Lung (tissue), 12 donors: ENCODE data around the gene ZBTB45. TPM values are rescaled to one million over a fixed set of nuclear protein-coding genes. Genes with fewer than 3 reads are reported as not detected.
"Not testable (repeated sequence)": the region's sequence is repeated elsewhere in the genome, so short reads cannot be mapped to it uniquely, and the experiment has no call there.

ENCODE experiments used
- ATAC-seq: fragments of 200-7000 bp; cut with Tn5 transposase; one replicate; pipeline ENCODE4 v1.9.1; 2020; ENCODE audit warnings: moderate number of reproducible peaks; ENCODE audit not compliant: insufficient read depth, low FRiP score
- DNase-seq, 3 donors: peaks; one replicate each; pipeline ENCODE4 v3.0.0-alpha.2; 2013 to 2017
- H3K27ac ChIP-seq, 2 donors: one replicate each; pipeline ENCODE4 v1.5.1; 2013; ENCODE audit warnings: mild to moderate bottlenecking in 2 of 2, moderate library complexity in 2 of 2, control low read depth in 1 of 2, inconsistent platforms in 1 of 2, low read depth in 1 of 2, low read length in 1 of 2
- H3K27me3 ChIP-seq, 3 donors: one replicate each; pipeline ENCODE4 v1.5.1; 2013; ENCODE audit warnings: low read length in 2 of 3; ENCODE audit not compliant: control insufficient read depth in 3 of 3, insufficient read depth in 3 of 3
- H3K36me3 ChIP-seq, 4 donors: one replicate each; pipeline ENCODE4 v1.5.1; 2013; ENCODE audit warnings: low read length in 4 of 4, mild to moderate bottlenecking in 1 of 4, moderate library complexity in 1 of 4; ENCODE audit not compliant: control insufficient read depth in 4 of 4, insufficient read depth in 4 of 4
- H3K4me1 ChIP-seq, 5 donors: one replicate each; pipeline ENCODE4 v1.5.1; 2013; ENCODE audit warnings: low read length in 5 of 5, mild to moderate bottlenecking in 2 of 5, moderate library complexity in 1 of 5; ENCODE audit not compliant: control insufficient read depth in 5 of 5, insufficient read depth in 5 of 5
- H3K4me3 ChIP-seq: one replicate; pipeline ENCODE4 v1.5.1; 2013; ENCODE audit warnings: mild to moderate bottlenecking, control low read depth, moderate library complexity
- H3K9ac ChIP-seq, 2 donors: one replicate each; pipeline ENCODE4 v1.5.1; 2013; ENCODE audit warnings: low read length in 2 of 2, control low read depth in 1 of 2; ENCODE audit not compliant: insufficient read depth in 1 of 2
- H3K9me3 ChIP-seq, 4 donors: one replicate each; pipeline ENCODE4 v1.5.1; 2013; ENCODE audit warnings: low read length in 3 of 4, mild to moderate bottlenecking in 1 of 4, moderate library complexity in 1 of 4; ENCODE audit not compliant: control insufficient read depth in 4 of 4, insufficient read depth in 3 of 4
- CTCF ChIP-seq: IDR thresholded peaks from 2 replicates; pipeline ENCODE4 v1.5.1; 2012; ENCODE audit warnings: mild to moderate bottlenecking; ENCODE audit errors: control extremely low read depth, extremely low read depth
- WGBS, 2 donors: extraction: QIAGEN DNeasy Blood & Tissue Kit; methylation state at CpG; one replicate each; pipeline ENCODE4 v1.1.7; 2013; 5-methylcytosine and 5-hydroxymethylcytosine counted together
- polyA plus RNA-seq, 2 donors: library from polyadenylated mRNA; stranded (reverse); fragments of 200-250 nt; gene quantifications; one replicate each; pipeline ENCODE4 v1.2.1, GENCODE V29; 2013
- total RNA-seq, 2 donors: library from RNA; depleted of rRNA in 1 of 2; stranded (reverse); fragments of >200 nt in 1 of 2; gene quantifications; one replicate each; pipeline ENCODE4 v1.2.1, GENCODE V29; 2014 to 2021
- donor health status: control.
- donor health status: control.
- donor health status: Bipolar disorder and iron deficiency.
- donor health status: healthy.
- donor health status: DM: yes; HTN: yes; CAD: no.

Gene ZBTB45
- total and polyA plus RNA-seq, 4 donors = 6.0 to 20.2 (median 8.6) TPM

GRCh38 chr19:58471736-58472135, 47.9 kb downstream of the ZBTB45 start:
- WGBS, 2 donors = 96% methylated on average over 39 of the region's 39 CpGs
- DNase-seq (no peak), ATAC-seq (no peak)
- peaks cover 0 to 18% (median 6%) of the 10 kb centered on the region in 5 donors for H3K4me1 ChIP-seq
- H3K27me3 ChIP-seq = no peaks in the 10 kb centered on the region
- no peak for TF ChIP-seq CTCF
- no peak overlapping the region for H3K9ac ChIP-seq
- H3K4me3 ChIP-seq = no peak overlapping the region
- H3K36me3 ChIP-seq = peaks cover 2 to 37% (median 10%) of the 10 kb centered on the region in 4 donors
- no peaks in the 10 kb centered on the region for H3K9me3 ChIP-seq
- no peak overlapping the region for H3K27ac ChIP-seq

GRCh38 chr19:58470837-58471543, 48.6 kb downstream of the ZBTB45 start:
- H3K9ac ChIP-seq, H3K4me3 ChIP-seq, ATAC-seq, H3K27me3 ChIP-seq, DNase-seq, H3K9me3 ChIP-seq, H3K27ac ChIP-seq: not testable (repeated sequence)
- Histone ChIP-seq H3K36me3 (peaks cover 2 to 37% (median 10%) of the 10 kb centered on the region in 4 donors), H3K4me1 (peaks cover 0 to 20% (median 5%) of the 10 kb centered on the region in 5 donors)
- 95 to 96% methylated on average over 22 to 38 of the region's 53 CpGs for WGBS, 2 donors

- H3K9me3 ChIP-seq = no peaks in the 10 kb centered on the region
- 94 to 95% methylated on average over 17 of the region's 17 CpGs for WGBS, 2 donors
- peaks cover 0 to 14% (median 5%) of the 10 kb centered on the region in 5 donors for H3K4me1 ChIP-seq
- ATAC-seq = no peak
- no peak overlapping the region for H3K27ac ChIP-seq
- H3K9ac ChIP-seq = no peak overlapping the region
- H3K4me3 ChIP-seq = no peak overlapping the region
- no peak for DNase-seq
- no peaks in the 10 kb centered on the region for H3K27me3 ChIP-seq
- H3K36me3 ChIP-seq = peaks cover 2 to 37% (median 10%) of the 10 kb centered on the region in 4 donors
- no peak for TF ChIP-seq CTCF
Observed at GRCh38 chr19:58469241-58470013, 50.2 kb downstream of the ZBTB45 start.

- Histone ChIP-seq H3K36me3 (peaks cover 2 to 34% (median 7%) of the 10 kb centered on the region in 4 donors), H3K9ac (no peak overlapping the region), H3K4me1 (peaks cover 0 to 14% (median 5%) of the 10 kb centered on the region in 5 donors), H3K4me3 (peak overlapping the region; percentile 25), H3K27me3 (no peaks in the 10 kb centered on the region), H3K27ac (no peak overlapping the region), H3K9me3 (no peaks in the 10 kb centered on the region)
- WGBS, 2 donors = 62 to 71% methylated on average over 5 of the region's 5 CpGs
- ATAC-seq (no peak), DNase-seq (no peak)
- TF ChIP-seq CTCF = no peak
Observed at GRCh38 chr19:58468216-58468839, 51.3 kb downstream of the ZBTB45 start.
